Measurements from ENCODE around the gene ERBIN.
A peak's percentile ranks its signal among the peaks of the same experiment; 100 is the strongest.
"Not testable (repeated sequence)": the region's sequence is repeated elsewhere in the genome, so short reads cannot be mapped to it uniquely, and the experiment has no call there.

Gene ERBIN

DNA sequence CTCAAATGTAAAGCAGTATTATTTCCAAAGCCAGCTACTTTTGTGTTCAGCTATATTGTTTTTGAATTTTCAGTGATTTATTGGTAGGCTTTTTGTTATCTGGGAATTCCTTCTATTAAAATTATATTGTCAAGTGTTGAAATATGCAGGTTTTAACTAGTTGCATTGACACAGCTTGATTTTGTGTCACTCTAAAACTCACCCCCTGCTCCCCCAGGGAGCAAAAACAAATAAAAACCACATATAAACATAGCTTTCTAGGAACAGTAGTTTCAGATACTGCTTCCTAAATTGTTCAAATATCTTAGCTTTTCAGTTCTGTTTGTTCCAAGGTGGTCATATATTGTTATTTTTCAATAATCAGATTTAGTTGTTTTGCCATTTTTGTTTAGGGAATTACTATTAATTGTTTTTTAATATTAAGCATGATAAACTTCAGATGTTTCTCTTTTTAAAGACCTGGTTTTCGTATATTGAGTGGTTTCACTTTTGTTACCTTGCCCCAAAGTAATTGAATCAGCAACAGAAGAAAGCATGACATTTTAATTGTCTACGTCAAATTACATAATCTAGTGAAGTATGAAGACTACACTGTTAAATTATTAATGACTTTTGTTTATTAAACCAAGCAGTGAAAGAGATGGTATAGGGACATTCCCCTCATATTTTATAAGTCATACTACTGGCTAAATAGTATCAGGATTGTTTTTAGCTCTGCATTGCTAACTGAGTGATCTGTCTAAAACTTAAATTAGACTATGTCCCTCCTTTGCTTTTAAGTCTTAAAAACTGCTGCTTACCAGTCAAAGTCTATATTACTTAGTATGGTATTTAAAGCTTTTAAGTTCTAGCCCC lies 43.4 kb downstream of the ERBIN start:
- whole genome bisulfite sequencing (ENCODE audit: extremely low coverage, insufficient coverage, insufficient read length), result no CpG with 5 or more reads among the region's 2 CpGs
- Histone ChIP-seq H3K4ac (ENCODE audit: low read depth, low read length) (no peak overlapping the region), H3K79me2 (ENCODE audit: control insufficient read depth, insufficient read depth, low read length, poor library complexity) (peaks cover 9% of the 10 kb centered on the region), H2BK5ac (ENCODE audit: low read depth, low read length, poor library complexity) (no peak overlapping the region), H3K27ac (ENCODE audit: low read depth, low read length) (no peak overlapping the region), H4K91ac (ENCODE audit: low read depth, low read length) (no peak overlapping the region), H3K4me1 (ENCODE audit: control insufficient read depth in 1 of 2, insufficient read depth in 2 of 2, low read length in 2 of 2) (no peaks in the 10 kb centered on the region), H3K79me1 (ENCODE audit: low read length) (no peaks in the 10 kb centered on the region), H3K4me3 (ENCODE audit: low read depth, low read length) (no peak overlapping the region), H3K23ac (ENCODE audit: low read length) (no peak overlapping the region), H4K12ac (ENCODE audit: low read depth, low read length) (no peak overlapping the region), H3K9ac (ENCODE audit: low read length) (no peak overlapping the region), H2AK5ac (ENCODE audit: low read length) (no peak overlapping the region), H2BK12ac (ENCODE audit: low read length) (no peak overlapping the region), H2AFZ (ENCODE audit: insufficient read depth, low read length, poor library complexity) (no peak overlapping the region), H4K8ac (ENCODE audit: low read depth, low read length) (no peak overlapping the region), H3K27me3 (ENCODE audit: insufficient read depth, low read length) (no peaks in the 10 kb centered on the region), H2BK120ac (ENCODE audit: insufficient read depth, low read length, poor library complexity) (no peak overlapping the region), H3K36me3 (ENCODE audit: control insufficient read depth in 1 of 2, insufficient read depth in 2 of 2, low read length in 2 of 2) (peaks cover 0 to 3% of the 10 kb centered on the region in 2 experiments), H3K4me2 (ENCODE audit: low read length) (no peak overlapping the region), H3K9me3 (ENCODE audit: insufficient read depth, low read depth, low read length) (no peaks in the 10 kb centered on the region), H3K18ac (ENCODE audit: low read length) (no peak overlapping the region), H3K14ac (ENCODE audit: low read length) (no peak overlapping the region)
- no peak for DNase-seq

DNA sequence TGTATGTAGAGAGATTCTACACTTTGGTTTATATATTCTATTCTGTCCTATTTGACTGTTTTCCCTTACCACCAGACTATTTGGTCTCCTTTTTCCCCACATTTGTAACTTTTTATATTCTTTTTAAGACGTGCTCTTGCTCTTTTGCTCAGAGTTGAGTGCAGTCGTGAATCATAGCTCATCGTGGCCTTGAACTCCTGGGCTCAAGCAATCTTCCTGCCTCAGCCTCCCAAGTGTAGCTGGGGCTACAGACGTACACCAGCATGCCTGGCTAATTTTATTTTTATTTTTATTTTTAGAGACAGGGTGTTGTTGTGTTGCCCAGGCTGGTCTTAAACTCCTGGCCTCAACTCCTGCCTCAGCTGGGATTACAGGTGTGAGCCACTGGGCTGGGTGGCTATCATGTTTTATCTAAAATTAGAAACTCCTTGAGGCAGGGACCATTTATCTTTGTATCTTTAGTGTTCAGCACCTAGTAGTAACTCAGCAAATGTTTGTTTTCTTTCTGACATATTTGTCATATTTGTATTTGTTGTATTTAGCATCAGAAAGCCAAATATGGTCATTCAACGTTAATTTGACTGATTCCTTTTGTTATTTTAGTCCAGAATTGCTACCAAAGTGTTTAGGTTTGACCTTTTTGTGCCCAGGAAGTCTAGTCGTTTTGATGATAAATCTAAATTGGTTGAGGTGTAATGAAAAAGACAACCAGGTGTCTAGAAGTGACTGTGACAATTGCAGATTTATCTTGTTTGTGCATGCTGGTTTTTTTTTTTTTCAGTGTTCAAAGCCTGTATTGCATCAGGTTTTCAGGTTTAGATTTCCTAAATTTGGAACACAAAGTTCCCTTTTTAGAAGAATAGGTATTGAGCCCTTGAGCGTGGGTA lies 44.3 kb downstream of the ERBIN start:
- Histone ChIP-seq H4K91ac (ENCODE audit: low read depth, low read length) (no peak overlapping the region), H3K79me2 (ENCODE audit: control insufficient read depth, insufficient read depth, low read length, poor library complexity) (peaks cover 6% of the 10 kb centered on the region), H3K4ac (ENCODE audit: low read depth, low read length) (peak overlapping the region; percentile 58), H2BK120ac (ENCODE audit: insufficient read depth, low read length, poor library complexity) (no peak overlapping the region), H2BK12ac (ENCODE audit: low read length) (no peak overlapping the region), H3K27ac (ENCODE audit: low read depth, low read length) (no peak overlapping the region), H3K36me3 (ENCODE audit: control insufficient read depth in 1 of 2, insufficient read depth in 2 of 2, low read length in 2 of 2) (no peaks in the 10 kb centered on the region), H3K18ac (ENCODE audit: low read length) (no peak overlapping the region), H2AK5ac (ENCODE audit: low read length) (no peak overlapping the region), H3K27me3 (ENCODE audit: insufficient read depth, low read length) (no peaks in the 10 kb centered on the region), H3K14ac (ENCODE audit: low read length) (no peak overlapping the region), H4K12ac (ENCODE audit: low read depth, low read length) (no peak overlapping the region), H3K9me3 (ENCODE audit: insufficient read depth, low read depth, low read length) (no peaks in the 10 kb centered on the region), H3K4me1 (ENCODE audit: control insufficient read depth in 1 of 2, insufficient read depth in 2 of 2, low read length in 2 of 2) (no peaks in the 10 kb centered on the region), H2BK5ac (ENCODE audit: low read depth, low read length, poor library complexity) (no peak overlapping the region), H3K4me2 (ENCODE audit: low read length) (no peak overlapping the region), H3K23ac (ENCODE audit: low read length) (no peak overlapping the region), H2AFZ (ENCODE audit: insufficient read depth, low read length, poor library complexity) (no peak overlapping the region), H3K9ac (ENCODE audit: low read length) (no peak overlapping the region), H4K8ac (ENCODE audit: low read depth, low read length) (no peak overlapping the region), H3K79me1 (ENCODE audit: low read length) (no peaks in the 10 kb centered on the region), H3K4me3 (ENCODE audit: low read depth, low read length) (no peak overlapping the region)
- WGBS (ENCODE audit: extremely low coverage, insufficient coverage, insufficient read length), result no CpG with 5 or more reads among the region's 7 CpGs
- DNase-seq, result no peak

DNA sequence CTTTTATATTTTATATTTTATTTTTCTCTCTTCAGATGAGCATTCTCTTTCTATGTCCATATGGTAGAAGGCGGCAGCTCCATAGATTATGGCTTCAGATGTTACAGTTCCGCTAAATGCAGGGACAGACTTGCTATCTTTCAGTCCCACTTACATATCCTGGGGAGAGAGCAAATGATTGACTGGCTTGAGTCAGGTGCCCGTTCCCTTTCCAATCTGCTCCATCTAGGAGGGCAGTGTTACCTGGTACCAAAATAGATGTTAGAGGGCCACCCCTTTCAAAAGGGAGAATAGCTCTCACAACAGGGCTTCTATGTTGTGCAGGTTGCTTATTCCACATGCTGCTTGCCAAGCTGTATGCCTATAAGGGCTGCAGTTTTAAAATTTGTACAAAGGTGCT lies 45.3 kb downstream of the ERBIN start:
- Histone ChIP-seq H2AFZ (ENCODE audit: insufficient read depth, low read length, poor library complexity) (no peak overlapping the region), H3K27ac (ENCODE audit: low read depth, low read length) (no peak overlapping the region), H2AK5ac (ENCODE audit: low read length) (no peak overlapping the region), H3K4me2 (ENCODE audit: low read length) (no peak overlapping the region), H3K9me3 (ENCODE audit: insufficient read depth, low read depth, low read length) (no peaks in the 10 kb centered on the region), H3K79me1 (ENCODE audit: low read length) (no peaks in the 10 kb centered on the region), H3K4me3 (ENCODE audit: low read depth, low read length) (no peak overlapping the region), H3K4ac (ENCODE audit: low read depth, low read length) (peak overlapping the region; percentile 86), H4K12ac (ENCODE audit: low read depth, low read length) (no peak overlapping the region), H3K27me3 (ENCODE audit: insufficient read depth, low read length) (no peaks in the 10 kb centered on the region), H3K79me2 (ENCODE audit: control insufficient read depth, insufficient read depth, low read length, poor library complexity) (peaks cover 4% of the 10 kb centered on the region), H3K23ac (ENCODE audit: low read length) (no peak overlapping the region), H3K14ac (ENCODE audit: low read length) (no peak overlapping the region), H3K18ac (ENCODE audit: low read length) (no peak overlapping the region), H4K91ac (ENCODE audit: low read depth, low read length) (no peak overlapping the region), H3K36me3 (ENCODE audit: control insufficient read depth in 1 of 2, insufficient read depth in 2 of 2, low read length in 2 of 2) (peaks cover 2 to 3% of the 10 kb centered on the region in 2 experiments), H2BK12ac (ENCODE audit: low read length) (no peak overlapping the region), H2BK120ac (ENCODE audit: insufficient read depth, low read length, poor library complexity) (no peak overlapping the region), H3K4me1 (ENCODE audit: control insufficient read depth in 1 of 2, insufficient read depth in 2 of 2, low read length in 2 of 2) (no peaks in the 10 kb centered on the region), H4K8ac (ENCODE audit: low read depth, low read length) (no peak overlapping the region), H3K9ac (ENCODE audit: low read length) (no peak overlapping the region), H2BK5ac (ENCODE audit: low read depth, low read length, poor library complexity) (no peak overlapping the region)
- no CpG with 5 or more reads among the region's 3 CpGs for WGBS (ENCODE audit: extremely low coverage, insufficient coverage, insufficient read length)
- no peak for DNase-seq

DNA sequence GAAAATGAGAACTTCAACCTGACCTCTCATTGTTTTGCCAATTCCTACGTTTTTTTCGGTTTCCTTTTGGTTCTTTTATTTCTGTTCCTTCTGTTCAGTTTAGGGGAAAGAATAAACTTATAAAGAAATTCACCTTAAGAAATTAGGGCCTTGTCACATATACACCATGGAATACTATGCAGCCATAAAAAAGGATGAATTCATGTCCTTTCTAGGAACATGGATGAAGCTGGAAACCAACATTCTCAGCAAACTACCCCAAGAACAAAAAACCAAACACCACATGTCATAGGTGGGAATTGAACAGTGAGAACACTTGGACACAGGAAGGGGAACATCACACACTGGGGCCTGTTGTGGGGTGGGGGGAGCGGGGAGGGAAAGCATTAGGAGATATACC lies 46.5 kb downstream of the ERBIN start:
- no CpG with 5 or more reads among the region's 3 CpGs for WGBS (ENCODE audit: extremely low coverage, insufficient coverage, insufficient read length)
- not testable (repeated sequence) for H2BK12ac ChIP-seq (ENCODE audit: low read length)

More for the DNA sequence above, 46.5 kb downstream of the ERBIN start:
- H2AFZ ChIP-seq (ENCODE audit: insufficient read depth, low read length, poor library complexity); H3K4me1 ChIP-seq (ENCODE audit: control insufficient read depth in 1 of 2, insufficient read depth in 2 of 2, low read length in 2 of 2); H3K14ac ChIP-seq (ENCODE audit: low read length); H2BK120ac ChIP-seq (ENCODE audit: insufficient read depth, low read length, poor library complexity); H3K79me2 ChIP-seq (ENCODE audit: control insufficient read depth, insufficient read depth, low read length, poor library complexity); H3K36me3 ChIP-seq (ENCODE audit: control insufficient read depth in 1 of 2, insufficient read depth in 2 of 2, low read length in 2 of 2); H4K8ac ChIP-seq (ENCODE audit: low read depth, low read length); H3K27me3 ChIP-seq (ENCODE audit: insufficient read depth, low read length); H3K9ac ChIP-seq (ENCODE audit: low read length); H2AK5ac ChIP-seq (ENCODE audit: low read length); H2BK5ac ChIP-seq (ENCODE audit: low read depth, low read length, poor library complexity); H3K18ac ChIP-seq (ENCODE audit: low read length); H4K91ac ChIP-seq (ENCODE audit: low read depth, low read length); H3K4me3 ChIP-seq (ENCODE audit: low read depth, low read length); H3K4ac ChIP-seq (ENCODE audit: low read depth, low read length); H3K79me1 ChIP-seq (ENCODE audit: low read length); H3K23ac ChIP-seq (ENCODE audit: low read length); H4K12ac ChIP-seq (ENCODE audit: low read depth, low read length); H3K4me2 ChIP-seq (ENCODE audit: low read length); H3K27ac ChIP-seq (ENCODE audit: low read depth, low read length); DNase-seq; H3K9me3 ChIP-seq (ENCODE audit: insufficient read depth, low read depth, low read length): not testable (repeated sequence)
